ENCODE data around the gene PCDHA9.
"Not testable (repeated sequence)": the region's sequence is repeated elsewhere in the genome, so short reads cannot be mapped to it uniquely, and the experiment has no call there.

Gene PCDHA9

GRCh38 chr5:140848139-140849102, at the start of gene PCDHA9:
TSS of gene PCDHA9 (plus strand) at chr5:140848382. CDS start at chr5:140848496, 114 bp downstream.
- not testable (repeated sequence) for DNase-seq

DNA sequence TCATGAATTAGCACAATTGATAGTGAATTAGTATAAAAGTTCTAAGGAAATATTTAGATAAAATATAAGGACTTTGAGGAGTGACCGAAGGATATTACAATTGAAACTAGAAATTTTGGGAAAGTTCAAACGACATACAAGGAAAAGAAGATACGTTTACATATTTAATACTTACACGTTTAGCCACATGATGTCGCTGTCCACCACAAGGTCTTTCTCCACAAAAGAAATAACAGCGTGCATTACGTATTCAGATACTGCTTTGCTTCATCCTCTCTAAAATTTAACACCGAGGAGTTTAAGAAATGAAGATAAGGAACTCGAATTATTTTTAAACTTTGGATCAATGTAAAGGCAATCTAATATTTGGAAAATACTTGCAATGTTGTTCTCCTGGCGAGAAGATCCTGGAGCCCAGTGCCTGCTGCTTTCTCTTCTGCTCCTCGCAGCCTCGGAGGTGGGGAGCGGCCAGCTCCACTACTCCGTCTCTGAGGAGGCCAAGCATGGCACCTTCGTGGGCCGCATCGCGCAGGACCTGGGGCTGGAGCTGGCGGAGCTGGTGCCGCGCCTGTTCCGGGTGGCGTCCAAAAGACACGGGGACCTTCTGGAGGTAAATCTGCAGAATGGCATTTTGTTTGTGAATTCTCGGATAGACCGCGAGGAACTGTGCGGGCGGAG, 47.2 kb upstream of the PCDHA9 start, which contains the start of gene PCDHA3:
TSS of gene PCDHA3 (plus strand) at position 242 of the 678 bp plus-strand sequence.
- DNase-seq = no peak

- no peak for DNase-seq
Observed at GRCh38 chr5:140801494-140801841, 46.7 kb upstream of the PCDHA9 start.

DNA sequence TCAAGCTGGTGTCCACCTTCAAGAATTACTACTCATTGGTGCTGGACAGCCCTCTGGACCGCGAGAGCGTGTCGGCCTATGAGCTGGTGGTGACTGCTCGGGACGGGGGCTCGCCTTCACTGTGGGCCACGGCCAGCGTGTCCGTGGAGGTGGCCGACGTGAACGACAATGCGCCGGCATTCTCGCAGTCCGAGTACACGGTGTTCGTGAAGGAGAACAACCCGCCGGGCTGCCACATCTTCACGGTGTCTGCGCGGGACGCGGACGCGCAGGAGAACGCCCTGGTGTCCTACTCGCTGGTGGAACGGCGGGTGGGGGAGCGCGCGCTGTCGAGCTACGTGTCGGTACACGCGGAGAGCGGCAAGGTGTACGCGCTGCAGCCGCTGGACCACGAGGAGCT, 45.8 kb upstream of the PCDHA9 start:
- DNase-seq = not testable (repeated sequence)

DNA sequence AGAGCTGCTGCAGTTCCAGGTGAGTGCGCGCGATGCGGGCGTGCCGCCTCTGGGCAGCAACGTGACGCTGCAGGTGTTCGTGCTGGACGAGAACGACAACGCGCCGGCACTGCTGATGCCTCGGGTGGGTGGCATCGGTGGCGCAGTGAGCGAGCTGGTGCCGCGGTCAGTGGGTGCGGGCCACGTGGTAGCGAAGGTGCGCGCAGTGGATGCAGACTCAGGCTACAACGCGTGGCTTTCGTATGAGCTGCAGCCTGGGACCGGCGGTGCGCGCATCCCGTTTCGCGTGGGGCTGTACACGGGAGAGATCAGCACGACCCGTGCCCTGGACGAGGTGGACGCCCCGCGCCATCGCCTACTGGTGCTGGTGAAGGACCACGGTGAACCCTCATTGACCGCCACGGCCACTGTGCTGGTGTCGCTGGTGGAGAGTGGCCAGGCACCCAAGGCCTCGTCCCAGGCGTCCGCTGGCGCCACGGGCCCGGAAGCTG, 45.4 kb upstream of the PCDHA9 start:
- DNase-seq = no peak

GRCh38 chr5:140806834-140807775, 41.1 kb upstream of the PCDHA9 start, which contains the start of gene PCDHA4:
TSS of gene PCDHA4 (plus strand) at chr5:140807068.
- DNase-seq = peak; percentile 18 to 45

- DNase-seq = not testable (repeated sequence)
Observed at GRCh38 chr5:140808241-140808888, 39.8 kb upstream of the PCDHA9 start.

DNA sequence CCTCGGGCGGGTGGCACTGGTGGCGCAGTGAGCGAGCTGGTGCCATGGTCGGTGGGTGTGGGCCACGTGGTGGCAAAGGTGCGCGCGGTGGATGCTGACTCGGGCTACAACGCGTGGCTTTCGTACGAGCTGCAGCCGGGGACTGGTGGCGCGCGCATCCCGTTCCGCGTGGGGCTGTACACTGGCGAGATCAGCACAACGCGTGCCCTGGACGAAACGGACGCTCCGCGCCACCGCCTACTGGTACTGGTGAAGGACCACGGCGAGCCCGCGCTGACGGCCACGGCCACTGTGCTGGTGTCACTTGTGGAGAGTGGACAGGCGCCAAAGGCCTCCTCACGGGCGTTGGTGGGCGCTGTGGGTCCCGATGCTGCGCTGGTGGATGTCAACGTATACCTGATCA, 39.3 kb upstream of the PCDHA9 start:
- no peak for DNase-seq

DNA sequence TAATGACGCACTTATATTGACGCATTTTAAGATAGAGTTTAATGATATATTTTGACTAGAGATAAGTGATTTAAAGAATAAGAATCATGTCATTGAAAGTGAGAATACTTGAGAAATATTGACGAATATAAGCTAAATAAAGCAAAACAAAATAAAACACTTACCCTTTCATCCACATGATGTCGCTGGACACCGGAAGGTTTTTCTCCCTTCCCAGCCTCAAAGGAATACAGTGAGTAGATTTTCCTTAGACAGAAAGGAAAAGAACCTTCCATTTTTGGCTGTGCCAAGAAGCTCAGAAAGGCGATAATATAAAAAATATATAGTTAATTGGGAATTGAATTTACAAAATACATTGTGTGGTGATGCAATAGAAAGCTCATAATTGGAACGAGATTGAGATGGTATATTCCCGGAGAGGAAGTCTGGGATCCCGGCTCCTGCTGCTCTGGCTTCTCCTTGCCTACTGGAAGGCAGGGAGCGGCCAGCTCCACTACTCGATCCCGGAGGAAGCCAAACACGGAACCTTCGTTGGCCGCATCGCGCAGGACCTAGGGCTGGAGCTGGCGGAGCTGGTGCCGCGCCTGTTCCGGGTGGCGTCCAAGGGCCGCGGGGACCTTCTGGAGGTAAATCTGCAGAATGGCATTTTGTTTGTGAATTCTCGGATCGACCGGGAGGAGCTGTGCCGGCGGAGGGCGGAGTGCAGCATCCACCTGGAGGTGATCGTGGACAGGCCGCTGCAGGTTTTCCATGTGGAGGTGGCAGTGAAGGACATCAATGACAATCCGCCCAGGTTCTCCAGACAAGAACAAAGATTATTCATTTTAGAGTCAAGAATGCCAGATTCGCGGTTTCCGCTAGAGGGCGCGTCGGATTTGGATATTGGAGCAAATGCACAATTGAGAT, 26.6 kb upstream of the PCDHA9 start, which contains the start of gene PCDHA5:
TSS of gene PCDHA5 (plus strand) at position 239 of the 906 bp plus-strand sequence.
- peak; percentile 42 to 48 for DNase-seq

DNA sequence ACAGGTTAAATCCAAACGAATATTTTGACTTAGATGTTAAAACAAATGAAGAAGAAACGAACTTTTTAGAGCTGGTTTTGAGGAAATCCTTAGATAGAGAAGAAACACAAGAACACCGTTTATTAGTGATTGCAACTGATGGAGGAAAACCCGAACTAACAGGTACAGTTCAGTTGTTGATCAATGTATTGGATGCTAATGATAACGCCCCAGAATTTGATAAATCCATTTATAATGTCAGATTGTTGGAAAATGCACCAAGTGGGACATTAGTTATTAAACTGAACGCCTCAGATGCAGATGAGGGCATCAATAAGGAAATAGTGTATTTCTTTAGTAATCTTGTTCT, 25.9 kb upstream of the PCDHA9 start:
- no peak for DNase-seq

GRCh38 chr5:140822969-140823368, 25.2 kb upstream of the PCDHA9 start:
- not testable (repeated sequence) for DNase-seq

- no peak for DNase-seq
Observed at GRCh38 chr5:140823475-140823874, 24.7 kb upstream of the PCDHA9 start.

DNA sequence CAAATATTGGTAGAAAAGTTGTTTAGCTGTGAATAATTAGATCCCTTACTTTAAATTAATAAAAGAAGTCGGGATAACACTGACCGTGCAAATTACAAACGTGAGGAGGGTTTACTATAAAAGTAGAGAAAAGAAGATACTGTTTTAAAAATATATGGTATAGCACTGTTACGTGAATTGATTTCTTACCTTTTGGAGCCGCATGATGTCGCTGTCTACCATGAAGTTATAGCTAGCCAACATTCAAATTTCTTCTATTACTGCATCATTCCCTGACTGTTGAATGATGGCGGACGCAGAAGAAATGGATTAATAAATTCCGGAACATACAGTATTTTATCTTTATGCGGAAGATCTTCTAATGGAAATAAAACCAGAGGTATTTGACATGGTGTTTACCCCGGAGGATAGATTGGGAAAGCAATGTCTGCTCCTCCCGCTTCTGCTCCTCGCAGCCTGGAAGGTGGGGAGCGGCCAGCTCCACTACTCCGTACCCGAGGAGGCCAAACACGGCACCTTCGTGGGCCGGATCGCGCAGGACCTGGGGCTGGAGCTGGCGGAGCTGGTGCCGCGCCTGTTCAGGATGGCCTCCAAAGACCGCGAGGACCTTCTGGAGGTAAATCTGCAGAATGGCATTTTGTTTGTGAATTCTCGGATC, 20.3 kb upstream of the PCDHA9 start, which contains the start of gene PCDHA6:
TSS of gene PCDHA6 (plus strand) at position 257 of the 658 bp plus-strand sequence. CDS start at position 389, 132 bp downstream.
- DNase-seq = no peak

DNA sequence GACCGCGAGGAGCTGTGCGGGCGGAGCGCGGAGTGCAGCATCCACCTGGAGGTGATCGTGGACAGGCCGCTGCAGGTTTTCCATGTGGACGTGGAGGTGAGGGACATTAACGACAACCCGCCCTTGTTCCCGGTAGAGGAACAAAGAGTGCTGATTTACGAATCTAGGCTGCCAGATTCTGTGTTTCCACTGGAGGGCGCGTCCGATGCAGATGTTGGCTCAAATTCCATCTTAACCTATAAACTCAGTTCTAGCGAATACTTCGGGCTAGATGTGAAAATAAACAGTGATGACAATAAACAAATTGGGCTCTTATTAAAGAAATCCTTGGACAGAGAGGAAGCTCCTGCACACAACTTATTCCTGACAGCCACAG, 19.8 kb upstream of the PCDHA9 start:
- DNase-seq = no peak

GRCh38 chr5:140829511-140830501, 18.4 kb upstream of the PCDHA9 start:
- DNase-seq = not testable (repeated sequence)

GRCh38 chr5:140833993-140834392, 14.2 kb upstream of the PCDHA9 start, which contains the start of gene PCDHA7:
TSS of gene PCDHA7 (plus strand) at chr5:140834269. CDS start at chr5:140834384, 115 bp downstream.
- no peak for DNase-seq

DNA sequence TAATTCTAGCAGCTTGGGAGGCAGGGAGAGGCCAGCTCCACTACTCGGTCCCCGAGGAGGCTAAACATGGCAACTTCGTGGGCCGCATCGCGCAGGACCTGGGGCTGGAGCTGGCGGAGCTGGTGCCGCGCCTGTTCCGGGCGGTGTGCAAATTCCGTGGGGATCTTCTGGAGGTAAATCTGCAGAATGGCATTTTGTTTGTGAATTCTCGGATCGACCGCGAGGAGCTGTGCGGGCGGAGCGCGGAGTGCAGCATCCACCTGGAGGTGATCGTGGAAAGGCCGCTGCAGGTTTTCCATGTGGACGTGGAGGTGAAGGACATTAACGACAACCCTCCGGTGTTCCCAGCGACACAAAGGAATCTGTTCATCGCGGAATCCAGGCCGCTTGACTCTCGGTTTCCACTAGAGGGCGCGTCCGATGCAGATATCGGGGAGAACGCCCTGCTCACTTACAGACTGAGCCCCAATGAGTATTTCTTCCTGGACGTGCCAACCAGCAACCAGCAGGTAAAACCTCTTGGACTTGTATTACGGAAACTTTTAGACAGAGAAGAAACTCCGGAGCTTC, 13.7 kb upstream of the PCDHA9 start:
- not testable (repeated sequence) for DNase-seq
